Stimulated activated CD4-positive, alpha-beta T cell treated with anti-CD3 and anti-CD28 coated beads, TNF-alpha, amount 100 ng/mL, for 48 hours (primary cell): ENCODE data around the gene SPEF2.

Experiments used
- DNase-seq, 3 donors: peaks; one replicate each; pipeline ENCODE4 v3.0.0-alpha.2; 2020; ENCODE audit warnings: low read depth in 3 of 3

Gene SPEF2

GRCh38 chr5:35785601-35786085 lies 168.0 kb downstream of the SPEF2 start:
- DNase-seq: peak in 2 of 3 donors; percentile 18 to 24

GRCh38 chr5:35788724-35789123 lies 171.1 kb downstream of the SPEF2 start:
- no peak for DNase-seq

GRCh38 chr5:35789732-35790456 lies 172.2 kb downstream of the SPEF2 start:
- DNase-seq: no peak

- no peak for DNase-seq
These were observed 172.8 kb downstream of the SPEF2 start for GRCh38 chr5:35790457-35790822.

- no peak for DNase-seq
These were observed 176.6 kb downstream of the SPEF2 start for GRCh38 chr5:35794328-35794619.

- no peak for DNase-seq
These were observed 177.2 kb downstream of the SPEF2 start for GRCh38 chr5:35794684-35795375.

GRCh38 chr5:35799181-35799580 lies 181.5 kb downstream of the SPEF2 start:
- DNase-seq: no peak

GRCh38 chr5:35799753-35800152 lies 182.1 kb downstream of the SPEF2 start:
- no peak for DNase-seq

- no peak for DNase-seq
These were observed 185.6 kb downstream of the SPEF2 start for GRCh38 chr5:35803191-35803651.

- no peak for DNase-seq
These were observed 186.6 kb downstream of the SPEF2 start for GRCh38 chr5:35804201-35804653.

GRCh38 chr5:35804841-35805240 lies 187.2 kb downstream of the SPEF2 start:
- no peak for DNase-seq

GRCh38 chr5:35810601-35811000 lies 192.9 kb downstream of the SPEF2 start:
- no peak for DNase-seq

- DNase-seq: no peak
These were observed 193.6 kb downstream of the SPEF2 start for GRCh38 chr5:35811108-35811741.

GRCh38 chr5:35813521-35813920 lies 195.9 kb downstream of the SPEF2 start:
- DNase-seq: no peak

- no peak for DNase-seq
These were observed 197.7 kb downstream of the SPEF2 start for GRCh38 chr5:35815089-35815936.

- no peak for DNase-seq
These were observed 199.3 kb downstream of the SPEF2 start for GRCh38 chr5:35816881-35817521.

GRCh38 chr5:35819026-35819425 lies 201.4 kb downstream of the SPEF2 start:
- no peak for DNase-seq

- no peak for DNase-seq
These were observed 202.0 kb downstream of the SPEF2 start for GRCh38 chr5:35819668-35820067.

- DNase-seq: no peak
These were observed 203.1 kb downstream of the SPEF2 start for GRCh38 chr5:35820735-35821134.

- no peak for DNase-seq
These were observed 203.8 kb downstream of the SPEF2 start for GRCh38 chr5:35821513-35821912.

- no peak for DNase-seq
These were observed 204.8 kb downstream of the SPEF2 start for GRCh38 chr5:35822511-35822910.
